HCT116 (cell line): ENCODE results near the gene GNAI3. TPM values are rescaled to one million over a fixed set of nuclear protein-coding genes. Genes with fewer than 3 reads are reported as not detected.

Experiments
- ATAC-seq: fragments of 200-7000 bp; cut with Tn5 transposase; 2 replicates; pipeline ENCODE4 v1.9.1; 2020; ENCODE audit warnings: mild to moderate bottlenecking, moderate library complexity
- BruUV-seq: library from RNA; stranded (reverse); fragments of 400-500 nt; replicated peaks from 2 replicates; lab custom pipeline; 2021; lab: Mats Ljungman, UMichigan
- CTCF ChIA-PET: fragments of 300-600 bp; sonication (Branson Sonifier 250); formaldehyde crosslinking; loops from one replicate; lab custom pipeline; 2021; ENCODE audit warnings: antibody characterized with exemption; lab: Charles Lee
- POLR2A ChIA-PET: fragments of 300-600, 350-600 bp; sonication (Branson Sonifier 250); formaldehyde crosslinking; loops from one replicate; lab custom pipeline; 2021; ENCODE audit warnings: antibody characterized with exemption; lab: Charles Lee
- RAD21 ChIA-PET, 2 experiments: fragments of 300-600 bp; sonication (Branson Sonifier 250); formaldehyde crosslinking; loops; one replicate each; lab custom pipeline; 2023; ENCODE audit warnings: low total read pairs in 2 of 2; ENCODE audit not compliant: uncharacterized antibody in 2 of 2, unreplicated experiment in 2 of 2, low non-redundant PET in 1 of 2; lab: Charles Lee
- DNase-seq: peaks from one replicate; pipeline ENCODE4 v3.0.0-alpha.2; 2010; ENCODE audit warnings: low read depth, low spot score
- H2AFZ ChIP-seq: fragments of 200-600 bp; shearing (Covaris generic), sonication (generic); 2 replicates; pipeline ENCODE4 v1.6.1; 2017; ENCODE audit warnings: low read depth, mixed run types, mixed read lengths, antibody characterized with exemption, low read length; ENCODE audit not compliant: poor library complexity, severe bottlenecking
- H3K27ac ChIP-seq: 2 replicates; pipeline ENCODE4 v1.5.1; 2012; ENCODE audit warnings: low read depth, low read length
- H3K27me3 ChIP-seq: fragments of 200-600 bp; sonication (generic); 2 replicates; pipeline ENCODE4 v1.6.1; 2016; ENCODE audit warnings: mixed run types, low read length, mixed read lengths; ENCODE audit not compliant: insufficient read depth
- H3K36me3 ChIP-seq, 2 experiments: fragments of 200-500 bp in 1 of 2; fragments of 200-600 bp in 1 of 2; sonication (Bioruptor generic) in 1 of 2; sonication (generic) in 1 of 2; 2 replicates each; pipeline versions ENCODE4 v1.5.1 to v1.6.1; 2014 to 2016; ENCODE audit warnings: low read length in 2 of 2, inconsistent platforms in 1 of 2, mixed read lengths in 1 of 2, mixed run types in 1 of 2; ENCODE audit not compliant: insufficient read depth in 2 of 2, control insufficient read depth in 1 of 2
- H3K4me1 ChIP-seq, 2 experiments: fragments of 200-600 bp in 1 of 2; sonication (generic) in 1 of 2; 2 replicates each; pipeline versions ENCODE4 v1.5.1 to v1.6.1; 2012 to 2017; ENCODE audit warnings: low read length in 2 of 2, inconsistent platforms in 1 of 2, mild to moderate bottlenecking in 1 of 2, mixed read lengths in 1 of 2, mixed run types in 1 of 2, moderate library complexity in 1 of 2; ENCODE audit not compliant: insufficient read depth in 2 of 2, control insufficient read depth in 1 of 2
- H3K4me2 ChIP-seq: fragments of 200-600 bp; sonication (generic); 2 replicates; pipeline ENCODE4 v1.6.1; 2017; ENCODE audit warnings: mixed run types, low read length, mixed read lengths
- H3K4me3 ChIP-seq, 2 experiments: fragments of 200-600 bp in 1 of 2; sonication (generic) in 1 of 2; replicated peaks in 1 of 2; 2 replicates each; pipeline ENCODE4 v1.5.1; 2011 to 2016; ENCODE audit warnings: low read length in 2 of 2, control low read depth in 1 of 2, low read depth in 1 of 2, mild to moderate bottlenecking in 1 of 2, mixed read lengths in 1 of 2, mixed run types in 1 of 2
- H3K79me2 ChIP-seq: fragments of 200-600 bp; sonication (generic); 2 replicates; pipeline ENCODE4 v1.6.1; 2017; ENCODE audit warnings: mild to moderate bottlenecking, mixed run types, low read length, moderate library complexity, mixed read lengths; ENCODE audit not compliant: insufficient read depth
- H3K9ac ChIP-seq: fragments of 200-600 bp; sonication (generic); 2 replicates; pipeline ENCODE4 v1.6.1; 2016; ENCODE audit warnings: low read length, mixed read lengths
- H3K9me2 ChIP-seq: fragments of 200-600 bp; sonication (generic), shearing (Covaris generic); 2 replicates; pipeline ENCODE4 v1.6.1; 2017; ENCODE audit warnings: mixed run types, mild to moderate bottlenecking, moderate library complexity; ENCODE audit not compliant: insufficient read depth
- H3K9me3 ChIP-seq, 2 experiments: fragments of 200-500 bp in 1 of 2; fragments of 200-600 bp in 1 of 2; sonication (Bioruptor generic) in 1 of 2; sonication (generic) in 1 of 2; 2 replicates each; pipeline ENCODE4 v1.6.1; 2014 to 2017; ENCODE audit warnings: low read length in 2 of 2, mixed read lengths in 2 of 2, inconsistent platforms in 1 of 2, low read depth in 1 of 2, mild to moderate bottlenecking in 1 of 2, mixed run types in 1 of 2, moderate library complexity in 1 of 2; ENCODE audit not compliant: control insufficient read depth in 1 of 2, insufficient read depth in 1 of 2
- H4K20me1 ChIP-seq: fragments of 200-600 bp; sonication (generic), shearing (Covaris generic); 2 replicates; pipeline ENCODE4 v1.6.1; 2017; ENCODE audit warnings: mixed run types, mild to moderate bottlenecking, moderate library complexity; ENCODE audit not compliant: insufficient read depth
- ATF3 ChIP-seq: IDR thresholded peaks from 2 replicates; pipeline ENCODE4 v1.6.1; 2012
- CBX3 ChIP-seq: IDR thresholded peaks from 2 replicates; pipeline ENCODE4 v1.6.1; 2012; ENCODE audit warnings: low read depth
- CEBPB ChIP-seq: IDR thresholded peaks from 2 replicates; pipeline ENCODE4 v1.6.1; 2012; ENCODE audit warnings: low read depth
- CTCF ChIP-seq, 3 experiments: fragments of 200-600 bp in 1 of 3; sonication (generic) in 1 of 3; IDR thresholded peaks in 2 of 3; conservative IDR thresholded peaks in 1 of 3; 2 replicates each; pipeline ENCODE4 v1.5.1; 2012 to 2017; ENCODE audit warnings: low read depth in 2 of 3, low read length in 2 of 3, antibody characterized with exemption in 1 of 3, borderline replicate concordance in 1 of 3, control low read depth in 1 of 3, mild to moderate bottlenecking in 1 of 3, mixed read lengths in 1 of 3, mixed run types in 1 of 3, moderate library complexity in 1 of 3; ENCODE audit not compliant: insufficient read depth in 1 of 3
- EGR1 ChIP-seq: IDR thresholded peaks from 2 replicates; pipeline ENCODE4 v1.6.1; 2012; ENCODE audit warnings: low read depth
- ELF1 ChIP-seq: IDR thresholded peaks from 2 replicates; pipeline ENCODE4 v1.6.1; 2012; ENCODE audit warnings: low read depth, borderline replicate concordance
- EZH2phosphoT487 ChIP-seq: fragments of 200-600 bp; IDR thresholded peaks from 2 replicates; pipeline ENCODE4 v1.6.1; 2018; ENCODE audit warnings: antibody characterized with exemption, borderline replicate concordance
- JUND ChIP-seq: IDR thresholded peaks from 2 replicates; pipeline ENCODE4 v1.6.1; 2012
- MAX ChIP-seq: IDR thresholded peaks from 2 replicates; pipeline ENCODE4 v1.6.1; 2012
- POLR2A ChIP-seq: IDR thresholded peaks from 2 replicates; pipeline ENCODE4 v1.7.0; 2011; ENCODE audit warnings: borderline replicate concordance; ENCODE audit not compliant: insufficient read depth, insufficient read length; ENCODE audit errors: extremely low read depth
- POLR2AphosphoS5 ChIP-seq: IDR thresholded peaks from 2 replicates; pipeline ENCODE4 v1.6.1; 2011; ENCODE audit warnings: mild to moderate bottlenecking, low read depth, low read length, moderate library complexity
- RAD21 ChIP-seq: IDR thresholded peaks from 2 replicates; pipeline ENCODE4 v1.6.1; 2012; ENCODE audit warnings: low read depth, mild to moderate bottlenecking
- REST ChIP-seq: IDR thresholded peaks from 2 replicates; pipeline ENCODE4 v1.6.1; 2012; ENCODE audit warnings: low read depth
- SIN3A ChIP-seq: IDR thresholded peaks from 2 replicates; pipeline ENCODE4 v1.6.1; 2012; ENCODE audit warnings: low read depth
- SP1 ChIP-seq: IDR thresholded peaks from 2 replicates; pipeline ENCODE4 v1.6.1; 2012; ENCODE audit warnings: low read depth
- YY1 ChIP-seq: IDR thresholded peaks from 2 replicates; pipeline ENCODE4 v1.6.1; 2011; ENCODE audit warnings: low read length, low read depth, moderate library complexity, mild to moderate bottlenecking; ENCODE audit not compliant: insufficient replicate concordance; ENCODE audit errors: extremely low read depth
- ZBTB33 ChIP-seq: IDR thresholded peaks from 2 replicates; pipeline ENCODE4 v1.6.1; 2011; ENCODE audit warnings: mild to moderate bottlenecking, low read length, moderate library complexity; ENCODE audit not compliant: insufficient replicate concordance; ENCODE audit errors: extremely low read depth
- ZFX ChIP-seq: fragments of 450-650 bp; IDR thresholded peaks from 2 replicates; pipeline ENCODE4 v1.6.1; 2017
- ZNF274 ChIP-seq: fragments of 200-500 bp; sonication (Bioruptor generic); IDR thresholded peaks from 2 replicates; pipeline ENCODE4 v1.6.1; 2014; ENCODE audit warnings: mild to moderate bottlenecking, low read depth, low read length, inconsistent platforms
- intact Hi-C: fragments of 100-400 bp; cut with micrococcal nuclease; formaldehyde crosslinking; loops from 2 replicates; pipeline ENCODE4 v1.10.0; 2022
- total RNA-seq: library from RNA; stranded (reverse); gene quantifications from one replicate; pipeline ENCODE4 v1.2.1, GENCODE V29; 2021; ENCODE audit not compliant: unreplicated experiment

GNAI3 gene
- total RNA-seq, 1 experiment from 2014 or later, result 9.5 TPM

- Histone ChIP-seq H3K27me3 (no peaks in the 10 kb centered on the region), H3K79me2 (peaks cover 90% of the 10 kb centered on the region), H3K4me2 (no peak overlapping the region), H3K9me2 (no peaks in the 10 kb centered on the region), H3K4me1 (no peaks in the 10 kb centered on the region), H3K4me3 (no peak overlapping the region), H3K9me3 (no peaks in the 10 kb centered on the region), H3K36me3 (0 out of 4 replicates have a peak, but pooled peaks cover 0 to 2% of the 10 kb centered on the region in 2 experiments), H2AFZ (no peak overlapping the region), H3K27ac (no peak overlapping the region), H4K20me1 (peaks cover 15% of the 10 kb centered on the region; the same call in 1 of the 2 replicates), H3K9ac (no peak overlapping the region)
- DNase-seq (no peak), ATAC-seq (no peak)
- no peak for TF ChIP-seq SP1
- no peak for TF ChIP-seq RAD21
- no peak for TF ChIP-seq ZFX
- no peak for TF ChIP-seq EGR1
- no peak for TF ChIP-seq ZBTB33
- no peak for TF ChIP-seq POLR2A
- no peak for TF ChIP-seq REST
- no peak for TF ChIP-seq CBX3
- TF ChIP-seq ATF3, result no peak
- no peak for TF ChIP-seq CTCF (IDR thresholded peaks at IDR 0.05 in 2 of 3, conservative IDR thresholded peaks at IDR 0.05 in 1 of 3; ENCODE audit: borderline replicate concordance in 1 of 3, insufficient read depth in 1 of 3, low read depth in 2 of 3, low read length in 2 of 3)
- TF ChIP-seq SIN3A, result no peak
- TF ChIP-seq YY1, result no peak
- no peak for TF ChIP-seq MAX
- no peak for TF ChIP-seq ELF1
- TF ChIP-seq ZNF274, result no peak
- no peak for TF ChIP-seq CEBPB
- no peak for TF ChIP-seq JUND
- no peak for TF ChIP-seq EZH2phosphoT487
- TF ChIP-seq POLR2AphosphoS5, result no peak
- BruUV-seq, result no TSS peak
- intact Hi-C loops, result no loop called here
- POLR2A ChIA-PET, result interaction anchor here (1.5 kb wide), 1 partner anchor 9 kb away, joined by 3 read pairs; no protein-coding TSS in a partner anchor
- CTCF ChIA-PET, result no interaction called here
- RAD21 ChIA-PET, result no interaction called here
These were observed 22.0 kb downstream of the GNAI3 start for GRCh38 chr1:109570414-109570813.
